SU-DHL-6 (cell line): ENCODE measurements around the gene TRPM3.
"Not testable (repeated sequence)": the region's sequence is repeated elsewhere in the genome, so short reads cannot be mapped to it uniquely, and the experiment has no call there.

Experiments used
- H2AFZ ChIP-seq: fragments of 200-600 bp; sonication (generic); 2 replicates; pipeline ENCODE4 v1.6.1; 2014; ENCODE audit warnings: low read depth, mild to moderate bottlenecking, moderate library complexity, mixed read lengths, antibody characterized with exemption, low read length; ENCODE audit not compliant: severe bottlenecking
- H3F3A ChIP-seq: fragments of 200-600 bp; shearing (Covaris generic); 2 replicates; pipeline ENCODE4 v1.6.0; 2016; ENCODE audit warnings: antibody characterized with exemption, mild to moderate bottlenecking; ENCODE audit not compliant: insufficient read depth
- H3K27ac ChIP-seq: fragments of 200-600 bp; sonication (generic); 2 replicates; pipeline ENCODE4 v1.5.1; 2016; ENCODE audit warnings: low read depth, mild to moderate bottlenecking, low read length, moderate library complexity, mixed read lengths
- H3K27me3 ChIP-seq: fragments of 200-600 bp; sonication (generic), shearing (Covaris generic); 2 replicates; pipeline ENCODE4 v1.6.0; 2014; ENCODE audit warnings: mild to moderate bottlenecking, low read length
- H3K36me3 ChIP-seq: fragments of 200-600 bp; sonication (generic); 2 replicates; pipeline ENCODE4 v1.6.1; 2014; ENCODE audit warnings: mild to moderate bottlenecking, low read length, mixed read lengths
- H3K4me2 ChIP-seq: fragments of 300-600, 200-600 bp; shearing (Covaris generic), sonication (generic); 2 replicates; pipeline ENCODE4 v1.6.0; 2014; ENCODE audit warnings: low read length, low read depth, mild to moderate bottlenecking; ENCODE audit not compliant: poor library complexity, severe bottlenecking
- H3K4me3 ChIP-seq: fragments of 200-600 bp; sonication (generic); 2 replicates; pipeline ENCODE4 v1.5.1; 2014; ENCODE audit warnings: antibody characterized with exemption, low read length, mild to moderate bottlenecking, mixed read lengths; ENCODE audit not compliant: insufficient read depth, poor library complexity, severe bottlenecking
- H3K79me2 ChIP-seq: fragments of 200-600 bp; sonication (generic); 2 replicates; pipeline ENCODE4 v1.6.1; 2014; ENCODE audit warnings: mild to moderate bottlenecking, low read length, moderate library complexity; ENCODE audit not compliant: insufficient read depth
- H3K9ac ChIP-seq: fragments of 200-600 bp; sonication (generic); 2 replicates; pipeline ENCODE4 v1.7.0; 2014; ENCODE audit warnings: mild to moderate bottlenecking, low read length
- H3K9me2 ChIP-seq: fragments of 200-600 bp; sonication (generic); replicated peaks from 2 replicates; pipeline ENCODE4 v1.6.1; 2014; ENCODE audit warnings: low read length; ENCODE audit not compliant: insufficient read depth
- H3K9me3 ChIP-seq: fragments of 200-600 bp; sonication (generic); 2 replicates; pipeline ENCODE4 v1.6.1; 2014; ENCODE audit warnings: low read length, mixed read lengths; ENCODE audit not compliant: insufficient read depth
- H4K20me1 ChIP-seq: fragments of 200-600 bp; sonication (generic); 2 replicates; pipeline ENCODE4 v1.6.1; 2014; ENCODE audit warnings: low read depth, mild to moderate bottlenecking, antibody characterized with exemption, low read length, moderate library complexity, mixed read lengths
- EZH2phosphoT487 ChIP-seq: fragments of 200-600 bp; sonication (generic), shearing (Covaris generic); conservative IDR thresholded peaks from 2 replicates; pipeline ENCODE4 v1.6.1; 2018; ENCODE audit warnings: mild to moderate bottlenecking, antibody characterized with exemption, low read length, moderate library complexity, mixed read lengths
- TF ChIP-seq, protein P1 (sequence below): fragments of 200-600 bp; sonication (generic); IDR thresholded peaks from one replicate; pipeline ENCODE4 v1.5.1; 2017; ENCODE audit warnings: antibody characterized with exemption, mild to moderate bottlenecking, low read length, moderate library complexity; ENCODE audit not compliant: insufficient read depth, poor library complexity, severe bottlenecking

Gene TRPM3

DNA sequence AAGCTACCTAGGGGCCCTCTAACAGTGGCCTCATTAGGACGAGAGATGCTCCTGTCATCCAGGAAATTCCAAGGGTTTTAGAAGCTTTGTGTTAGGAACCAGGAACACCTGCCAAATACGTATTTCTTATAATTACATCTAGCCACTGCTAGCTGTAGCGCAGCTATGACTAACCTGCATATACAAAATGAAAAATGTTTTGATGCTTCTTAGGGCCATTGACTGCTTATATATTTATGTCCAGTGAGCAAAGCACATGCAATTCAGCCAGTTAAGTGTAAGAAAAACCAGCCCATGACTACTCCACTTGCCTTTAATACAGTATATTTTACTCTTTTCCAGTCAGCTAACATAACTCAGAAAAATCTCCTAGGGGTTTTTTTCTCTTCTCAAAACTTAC is 143.3 kb downstream of the TRPM3 start:
- no peak for TF ChIP-seq EZH2phosphoT487
- TF ChIP-seq, protein P1, sequence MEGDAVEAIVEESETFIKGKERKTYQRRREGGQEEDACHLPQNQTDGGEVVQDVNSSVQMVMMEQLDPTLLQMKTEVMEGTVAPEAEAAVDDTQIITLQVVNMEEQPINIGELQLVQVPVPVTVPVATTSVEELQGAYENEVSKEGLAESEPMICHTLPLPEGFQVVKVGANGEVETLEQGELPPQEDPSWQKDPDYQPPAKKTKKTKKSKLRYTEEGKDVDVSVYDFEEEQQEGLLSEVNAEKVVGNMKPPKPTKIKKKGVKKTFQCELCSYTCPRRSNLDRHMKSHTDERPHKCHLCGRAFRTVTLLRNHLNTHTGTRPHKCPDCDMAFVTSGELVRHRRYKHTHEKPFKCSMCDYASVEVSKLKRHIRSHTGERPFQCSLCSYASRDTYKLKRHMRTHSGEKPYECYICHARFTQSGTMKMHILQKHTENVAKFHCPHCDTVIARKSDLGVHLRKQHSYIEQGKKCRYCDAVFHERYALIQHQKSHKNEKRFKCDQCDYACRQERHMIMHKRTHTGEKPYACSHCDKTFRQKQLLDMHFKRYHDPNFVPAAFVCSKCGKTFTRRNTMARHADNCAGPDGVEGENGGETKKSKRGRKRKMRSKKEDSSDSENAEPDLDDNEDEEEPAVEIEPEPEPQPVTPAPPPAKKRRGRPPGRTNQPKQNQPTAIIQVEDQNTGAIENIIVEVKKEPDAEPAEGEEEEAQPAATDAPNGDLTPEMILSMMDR: no peak
- Histone ChIP-seq H4K20me1 (no peaks in the 10 kb centered on the region), H3K9ac (no peak overlapping the region), H3K9me3 (no peaks in the 10 kb centered on the region), H3K9me2 (no peaks in the 10 kb centered on the region), H2AFZ (no peak overlapping the region), H3F3A (no peaks in the 10 kb centered on the region), H3K4me2 (no peak overlapping the region), H3K27me3 (no peaks in the 10 kb centered on the region), H3K27ac (no peak overlapping the region), H3K4me3 (no peak overlapping the region), H3K79me2 (no peaks in the 10 kb centered on the region), H3K36me3 (no peaks in the 10 kb centered on the region)

DNA sequence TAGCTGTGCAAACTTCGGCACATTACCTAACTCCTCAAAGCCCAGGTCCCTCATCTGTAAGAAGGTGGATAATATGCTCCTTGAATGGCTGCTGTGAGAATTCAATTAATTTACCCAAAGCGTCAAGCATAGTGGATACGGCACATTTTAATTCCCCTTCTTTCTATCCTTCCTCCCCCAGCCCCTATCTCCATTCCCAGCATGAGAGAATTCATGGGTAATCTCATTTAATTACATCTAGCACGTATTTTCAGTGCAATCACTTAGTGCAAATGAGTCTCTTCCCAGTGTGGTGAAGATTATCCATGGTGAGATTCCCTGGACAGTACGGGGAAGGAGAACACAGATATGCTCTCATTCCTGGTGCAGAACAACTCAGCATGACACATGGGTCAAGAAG is 145.6 kb downstream of the TRPM3 start:
- Histone ChIP-seq H3K9me3 (no peaks in the 10 kb centered on the region), H3K9me2 (no peaks in the 10 kb centered on the region), H3K4me2 (no peak overlapping the region), H2AFZ (no peak overlapping the region), H4K20me1 (no peaks in the 10 kb centered on the region), H3K36me3 (no peaks in the 10 kb centered on the region), H3K27ac (no peak overlapping the region), H3K27me3 (no peaks in the 10 kb centered on the region), H3K79me2 (no peaks in the 10 kb centered on the region), H3K4me3 (no peak overlapping the region), H3K9ac (no peak overlapping the region), H3F3A (no peaks in the 10 kb centered on the region)
- TF ChIP-seq, protein P1: no peak
- TF ChIP-seq EZH2phosphoT487: no peak

DNA sequence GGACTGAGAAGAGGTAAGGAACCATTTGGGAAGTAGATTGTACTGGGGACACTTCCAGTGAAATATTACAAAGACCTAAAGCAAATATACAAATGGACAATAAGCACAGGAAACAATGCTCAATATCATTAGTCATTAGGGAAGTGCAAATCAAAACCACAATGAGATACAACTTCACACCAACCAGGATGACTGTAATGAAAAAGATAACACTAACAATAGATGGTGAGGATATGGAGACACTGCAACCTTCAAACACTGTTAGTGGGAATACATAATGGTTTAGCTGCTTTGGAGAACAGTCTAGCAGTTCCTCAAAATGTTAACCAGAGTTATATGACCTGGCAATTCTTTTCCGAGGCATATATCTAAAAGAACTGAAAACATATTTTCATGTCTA is 149.7 kb downstream of the TRPM3 start:
- H4K20me1 ChIP-seq: no peaks in the 10 kb centered on the region
- H3F3A ChIP-seq: no peaks in the 10 kb centered on the region
- no peak overlapping the region for H3K4me3 ChIP-seq
- H3K9ac ChIP-seq: no peak overlapping the region
- TF ChIP-seq, protein P1: no peak
- no peak for TF ChIP-seq EZH2phosphoT487
- no peak overlapping the region for H2AFZ ChIP-seq
- H3K9me2 ChIP-seq: no peaks in the 10 kb centered on the region
- H3K27me3 ChIP-seq: no peaks in the 10 kb centered on the region
- no peak overlapping the region for H3K27ac ChIP-seq
- no peak overlapping the region for H3K4me2 ChIP-seq
- H3K36me3 ChIP-seq: no peaks in the 10 kb centered on the region
- no peaks in the 10 kb centered on the region for H3K9me3 ChIP-seq
- no peaks in the 10 kb centered on the region for H3K79me2 ChIP-seq

DNA sequence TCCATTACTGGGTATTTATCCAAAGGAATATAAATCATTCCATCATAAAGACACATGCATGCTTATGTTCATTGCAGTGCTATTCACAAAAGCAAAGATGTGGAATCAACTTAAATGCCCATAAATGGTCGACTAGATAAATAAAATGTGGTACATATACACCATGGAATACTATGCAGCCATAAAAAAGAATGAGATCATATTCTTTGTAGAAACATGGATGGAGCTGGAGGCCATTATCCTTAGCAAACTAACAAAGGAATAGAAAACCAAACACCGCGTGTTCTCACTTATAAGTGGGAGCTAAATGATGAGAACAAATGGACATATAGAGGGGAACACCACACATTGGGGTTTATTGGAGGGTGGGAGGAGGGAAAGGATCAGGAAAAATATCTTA is 155.0 kb downstream of the TRPM3 start:
- H3K9me3 ChIP-seq, H3K4me3 ChIP-seq, H3K27me3 ChIP-seq, H2AFZ ChIP-seq, H3K36me3 ChIP-seq, H3K9ac ChIP-seq, H3K9me2 ChIP-seq, H3K79me2 ChIP-seq, H3K27ac ChIP-seq, H3K4me2 ChIP-seq, H4K20me1 ChIP-seq, H3F3A ChIP-seq: not testable (repeated sequence)
